GM21576 (cell line): Measurements from ENCODE around the gene EEPD1.

Experiments used
- ATAC-seq: cut with Tn5 transposase; IDR thresholded peaks from one replicate; pipeline ENCODE4 v1.9.1; 2021; ENCODE audit warnings: mild to moderate bottlenecking, moderate library complexity; ENCODE audit not compliant: unreplicated experiment

The EEPD1 gene

DNA sequence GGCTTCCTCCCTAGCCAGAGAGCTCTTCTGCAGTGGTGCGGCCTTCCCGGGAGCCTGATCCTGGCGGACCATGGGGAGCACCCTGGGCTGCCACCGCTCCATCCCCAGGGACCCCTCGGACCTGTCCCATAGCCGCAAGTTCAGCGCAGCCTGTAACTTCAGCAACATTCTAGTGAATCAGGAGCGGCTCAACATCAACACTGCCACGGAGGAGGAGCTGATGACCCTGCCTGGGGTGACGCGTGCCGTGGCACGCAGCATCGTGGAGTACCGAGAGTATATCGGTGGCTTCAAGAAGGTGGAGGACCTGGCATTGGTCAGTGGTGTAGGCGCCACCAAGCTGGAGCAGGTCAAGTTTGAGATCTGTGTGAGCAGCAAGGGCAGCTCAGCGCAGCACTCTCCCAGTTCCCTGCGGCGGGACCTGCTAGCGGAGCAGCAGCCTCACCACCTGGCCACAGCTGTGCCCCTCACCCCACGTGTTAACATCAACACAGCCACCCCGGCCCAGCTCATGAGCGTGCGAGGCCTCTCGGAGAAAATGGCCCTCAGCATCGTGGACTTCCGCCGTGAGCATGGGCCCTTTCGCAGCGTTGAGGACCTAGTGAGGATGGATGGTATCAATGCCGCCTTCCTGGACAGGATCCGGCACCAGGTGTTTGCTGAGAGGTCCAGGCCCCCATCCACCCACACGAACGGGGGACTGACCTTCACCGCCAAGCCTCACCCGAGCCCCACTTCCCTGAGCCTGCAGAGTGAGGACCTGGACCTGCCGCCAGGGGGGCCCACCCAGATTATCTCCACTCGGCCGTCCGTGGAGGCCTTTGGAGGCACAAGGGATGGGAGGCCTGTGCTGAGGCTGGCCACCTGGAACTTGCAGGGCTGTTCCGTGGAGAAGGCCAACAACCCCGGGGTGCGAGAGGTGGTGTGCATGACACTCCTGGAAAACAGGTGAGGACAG is 1.5 kb downstream of the EEPD1 start:
- no peak for ATAC-seq

DNA sequence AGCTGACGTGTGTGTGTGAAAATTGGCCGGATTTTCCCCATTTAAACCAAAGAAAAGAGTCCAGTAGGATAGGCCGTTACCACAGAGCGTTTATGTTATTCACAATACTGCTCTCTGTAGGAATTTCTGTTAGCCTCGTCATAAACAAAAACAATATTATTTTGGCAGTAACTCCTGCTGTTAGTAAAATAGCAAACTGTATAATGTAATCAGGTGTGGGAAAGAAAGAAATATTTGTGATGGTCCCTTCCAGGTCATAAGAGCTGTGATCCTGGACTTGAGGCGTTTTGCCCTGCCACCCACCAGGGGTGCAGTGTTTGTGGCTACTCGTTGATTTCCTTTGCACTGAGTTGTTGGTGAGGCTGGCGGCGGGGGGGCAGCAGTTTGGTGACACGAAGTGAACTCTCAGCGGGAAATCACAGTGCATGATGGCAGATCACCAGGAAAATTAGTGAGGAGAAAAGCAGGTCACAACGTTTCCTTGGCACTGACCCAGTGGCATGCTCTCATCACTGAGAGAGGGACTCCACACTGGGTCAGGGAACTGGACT is 2.8 kb downstream of the EEPD1 start:
- ATAC-seq: no peak

DNA sequence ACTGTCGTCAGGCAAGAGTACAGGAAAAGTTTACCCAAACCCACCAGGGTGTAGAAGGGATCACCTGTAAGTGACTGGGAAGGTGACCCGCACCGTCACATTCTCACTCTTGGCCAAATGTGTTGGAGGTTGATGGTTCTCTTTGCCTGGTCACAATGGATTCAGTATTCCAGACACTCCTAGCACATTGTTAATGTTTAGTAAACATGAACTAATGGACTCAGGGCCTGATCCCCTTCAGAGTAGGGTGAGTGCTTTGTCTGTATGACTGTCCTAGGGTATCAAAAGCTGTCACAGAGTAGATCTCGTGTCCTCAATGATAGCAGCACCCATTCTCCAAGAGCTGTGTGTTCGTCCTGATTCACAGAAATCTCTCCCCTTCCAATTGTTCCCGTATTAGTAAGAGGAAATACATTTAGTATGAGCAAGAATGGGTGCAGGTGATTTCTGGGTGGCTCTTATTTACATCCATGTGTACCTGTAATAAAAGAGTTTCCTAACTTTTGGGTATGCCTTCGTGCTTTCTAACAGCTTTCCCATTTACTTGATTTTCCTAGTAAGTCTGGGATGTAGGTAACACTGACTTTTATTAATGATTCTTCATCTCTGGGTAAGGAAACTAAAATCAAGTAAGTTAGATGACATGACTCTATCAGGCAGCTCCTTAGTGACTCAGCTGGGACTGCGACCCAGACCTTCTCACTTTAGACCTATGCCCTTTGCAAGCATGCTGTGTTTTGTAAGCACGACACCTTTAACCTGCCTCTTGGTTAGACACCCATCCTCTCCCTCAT is 4.7 kb downstream of the EEPD1 start:
- no peak for ATAC-seq

DNA sequence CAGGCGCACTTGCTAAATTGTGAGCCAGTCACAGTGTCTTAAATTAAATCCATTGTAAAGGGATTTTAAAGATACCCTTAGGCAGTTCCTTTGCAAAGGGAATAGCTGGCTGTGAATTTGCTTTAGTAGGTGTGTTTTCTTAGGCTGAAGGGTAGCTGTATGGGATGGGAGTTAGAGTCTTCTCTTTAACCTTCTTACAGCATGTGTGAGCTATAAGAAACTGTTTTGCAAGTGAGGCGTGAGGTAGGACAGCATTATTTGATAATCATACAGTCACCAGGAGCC is 5.2 kb downstream of the EEPD1 start:
- no peak for ATAC-seq

DNA sequence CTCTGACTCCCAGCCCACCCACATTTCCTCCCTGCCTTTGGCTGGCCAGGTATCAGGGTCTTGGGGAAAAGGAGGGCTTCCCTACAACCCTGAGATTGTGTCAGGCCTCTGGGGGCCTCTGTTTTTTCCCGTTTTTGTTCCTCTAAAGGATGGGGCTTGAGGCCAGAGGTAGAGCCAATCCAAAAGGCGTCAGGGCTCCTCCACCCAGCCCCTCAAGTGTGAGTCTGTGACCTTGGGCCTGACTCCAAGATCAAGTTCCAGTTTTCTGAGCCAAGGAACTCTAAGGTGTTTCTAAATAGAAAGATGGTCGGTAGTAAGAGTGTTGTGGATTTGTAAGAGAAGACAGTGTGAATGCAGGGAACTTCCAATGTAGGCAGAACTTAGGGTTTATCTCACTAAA is 6.6 kb downstream of the EEPD1 start:
- ATAC-seq: no peak

DNA sequence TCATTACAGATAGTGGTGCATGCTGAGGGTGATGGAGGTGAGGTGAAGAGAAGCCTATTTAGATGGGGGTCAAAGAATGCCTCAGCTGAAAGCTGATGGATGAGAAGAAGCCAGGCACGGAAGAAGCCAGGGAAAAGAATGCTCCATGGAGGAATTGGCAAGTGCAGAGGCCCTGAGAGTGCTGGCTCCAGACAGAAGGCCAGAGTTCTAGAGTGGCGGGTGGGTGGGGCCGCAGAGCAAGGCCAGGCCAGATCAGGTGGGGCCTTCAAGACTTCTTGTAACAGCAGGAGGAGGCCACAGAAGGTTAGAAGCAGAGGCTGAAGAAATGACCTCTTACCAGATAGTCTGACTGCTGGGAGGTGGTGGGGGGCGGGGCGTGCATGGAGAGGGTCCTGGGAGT is 7.3 kb downstream of the EEPD1 start:
- ATAC-seq: no peak

DNA sequence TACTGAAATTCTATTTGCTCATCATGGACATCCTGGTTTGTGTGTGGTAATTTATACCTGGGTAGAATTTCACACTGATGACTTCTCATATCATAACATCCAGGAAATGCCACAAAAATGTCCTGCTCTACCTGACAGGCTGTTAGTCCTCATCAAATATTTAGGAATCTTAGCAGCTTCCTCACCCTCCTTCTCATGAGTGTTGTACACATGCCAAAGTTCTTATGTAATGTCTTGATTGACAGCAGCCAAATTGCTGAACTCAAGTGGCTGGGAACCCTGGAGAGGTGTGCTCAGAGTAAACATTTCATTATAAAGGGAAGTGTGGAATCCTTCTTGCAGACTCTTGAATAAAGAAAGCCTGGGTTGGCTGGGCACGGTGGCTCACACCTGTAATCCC is 8.9 kb downstream of the EEPD1 start:
- no peak for ATAC-seq

DNA sequence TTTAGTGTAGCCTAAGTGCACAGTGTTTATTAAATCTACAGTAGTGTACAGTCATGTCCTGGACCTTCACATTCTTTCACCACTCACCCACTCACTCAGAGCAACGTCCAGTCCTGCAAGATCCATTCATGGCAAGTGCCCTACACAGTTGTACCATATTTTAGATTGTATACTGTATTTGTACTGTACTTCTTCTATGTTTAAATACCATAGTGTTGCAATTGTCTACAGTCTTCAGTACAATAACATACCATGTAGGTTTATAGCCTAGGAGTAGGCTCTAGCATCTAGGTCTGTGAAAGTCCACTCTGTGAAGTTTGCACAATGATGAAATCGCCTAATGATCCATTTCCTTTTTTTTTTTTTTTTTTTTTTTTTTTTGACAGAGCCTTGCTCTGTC is 12.0 kb downstream of the EEPD1 start:
- ATAC-seq: no peak

DNA sequence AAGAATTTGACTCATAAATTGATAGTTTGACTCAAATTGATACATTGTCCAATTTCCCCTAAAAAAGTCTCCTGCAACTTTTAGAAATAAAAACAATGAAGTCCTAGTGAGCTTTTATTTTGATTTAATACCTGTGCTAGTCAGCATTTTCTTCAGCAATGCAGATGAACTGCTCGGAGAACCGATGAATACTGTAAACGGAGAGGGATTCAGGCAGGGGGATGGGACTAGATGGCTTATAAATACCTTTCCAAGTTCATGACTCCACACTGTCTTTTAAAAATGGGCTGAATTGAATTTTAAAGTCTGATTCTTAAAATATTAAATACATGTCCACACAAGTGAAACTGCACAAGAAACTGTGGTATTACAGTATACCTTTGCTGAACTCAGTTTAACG is 12.7 kb downstream of the EEPD1 start:
- no peak for ATAC-seq

DNA sequence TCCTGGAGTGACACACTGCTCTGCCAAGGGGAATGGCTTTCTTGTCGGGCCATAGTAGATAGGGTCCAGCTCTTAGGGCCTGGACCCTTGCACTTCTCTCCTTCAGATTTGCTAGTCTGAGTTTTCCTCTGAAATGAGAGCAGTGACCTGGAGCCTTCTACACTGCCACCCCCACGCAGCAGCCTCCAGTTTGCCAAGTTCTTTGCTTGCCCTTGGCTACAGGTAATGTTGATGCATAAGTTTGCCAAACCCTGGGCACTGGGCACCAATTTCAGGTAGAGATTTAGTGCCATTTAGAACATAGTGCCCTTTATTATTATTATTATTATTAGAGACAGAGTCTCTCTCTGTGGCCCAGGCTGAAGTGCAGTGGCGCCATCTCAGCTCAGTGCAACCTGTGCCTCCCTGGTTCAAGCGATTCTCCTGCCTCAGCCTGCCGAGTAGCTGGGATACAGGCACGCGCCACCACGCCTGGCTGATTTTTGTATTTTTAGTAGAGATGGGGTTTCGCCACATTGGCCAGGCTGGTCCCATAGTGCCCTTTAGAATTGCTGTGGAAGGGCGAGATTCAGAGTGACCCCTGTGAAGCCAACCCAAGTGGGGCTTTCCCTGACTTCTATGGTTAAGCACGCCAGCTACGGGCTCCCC is 14.5 kb downstream of the EEPD1 start:
- ATAC-seq: no peak

DNA sequence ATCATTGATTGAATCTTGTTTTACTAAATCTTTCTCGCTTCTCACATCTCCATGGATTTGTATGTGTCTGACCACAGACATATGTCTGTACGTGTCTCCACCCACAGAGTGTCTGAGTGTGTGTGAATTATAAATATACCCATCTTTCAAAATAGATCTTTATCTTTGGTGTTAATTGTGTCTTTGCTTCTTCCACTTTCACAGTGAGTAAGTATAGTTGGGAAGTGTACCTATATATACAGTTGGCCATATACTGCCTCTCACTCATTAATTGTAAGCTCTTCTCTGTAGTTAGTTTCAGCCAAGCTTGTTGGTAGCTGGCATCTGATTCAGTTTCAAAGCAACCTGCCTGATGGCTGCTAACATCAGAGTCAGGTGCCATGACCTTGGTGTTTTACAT is 18.4 kb downstream of the EEPD1 start:
- ATAC-seq: no peak

DNA sequence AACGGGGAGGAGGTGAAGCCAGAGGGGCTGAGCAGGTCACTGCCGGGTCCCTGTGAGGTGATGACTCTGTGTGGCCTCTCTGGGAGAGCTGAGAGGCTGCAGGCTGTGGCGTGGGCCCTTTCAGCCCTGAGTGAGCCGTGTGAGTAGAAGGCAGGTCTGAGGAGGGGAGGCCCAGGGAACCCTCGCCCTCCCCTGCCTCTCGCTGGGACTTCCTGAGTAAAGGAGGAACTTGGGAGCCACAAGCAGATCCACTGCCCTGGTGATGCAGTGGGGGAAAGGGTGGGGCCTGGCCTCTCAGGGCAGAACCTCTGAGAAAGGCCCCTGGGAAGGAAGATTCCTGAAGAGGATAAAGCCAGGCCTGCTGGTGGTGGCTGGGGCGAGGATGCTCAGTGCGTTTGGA is 22.8 kb downstream of the EEPD1 start:
- no peak for ATAC-seq

DNA sequence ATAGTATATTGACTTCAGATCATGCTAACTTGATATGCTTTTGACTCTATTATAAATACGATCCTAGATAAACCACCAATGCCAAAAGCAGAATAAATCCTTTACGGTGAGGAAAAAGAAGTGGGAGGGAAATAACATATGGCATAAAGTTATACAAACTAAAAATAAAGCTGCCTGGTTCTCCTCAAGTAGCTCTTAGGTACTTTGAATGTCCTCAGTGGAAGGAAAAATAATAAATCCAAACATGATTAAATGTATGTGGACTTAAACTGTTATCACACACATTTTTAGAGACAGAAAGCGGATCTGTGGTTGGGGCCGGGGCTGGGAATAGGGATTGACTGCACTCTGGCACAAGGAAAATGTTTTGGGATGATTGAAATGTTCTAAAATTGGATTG is 23.6 kb downstream of the EEPD1 start:
- no peak for ATAC-seq

DNA sequence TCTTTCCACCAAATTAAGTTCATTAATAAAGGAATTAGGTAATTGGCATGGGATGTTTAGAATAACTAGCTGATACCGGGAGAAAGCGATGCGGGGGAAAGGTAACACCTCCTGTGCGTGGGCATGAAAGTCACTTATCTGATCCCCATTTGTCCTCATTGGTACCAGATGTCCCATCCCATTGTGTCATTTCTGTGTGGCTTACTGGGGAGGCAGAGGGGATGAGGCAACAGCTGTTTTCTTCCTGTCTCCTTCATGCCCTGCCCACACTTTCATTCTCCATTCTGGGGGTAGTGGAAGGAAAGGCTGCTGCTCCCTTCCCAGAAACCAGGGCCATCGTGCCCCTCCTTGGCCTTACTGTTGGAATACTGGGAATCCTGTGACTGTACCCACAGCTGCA is 27.1 kb downstream of the EEPD1 start:
- ATAC-seq: no peak

DNA sequence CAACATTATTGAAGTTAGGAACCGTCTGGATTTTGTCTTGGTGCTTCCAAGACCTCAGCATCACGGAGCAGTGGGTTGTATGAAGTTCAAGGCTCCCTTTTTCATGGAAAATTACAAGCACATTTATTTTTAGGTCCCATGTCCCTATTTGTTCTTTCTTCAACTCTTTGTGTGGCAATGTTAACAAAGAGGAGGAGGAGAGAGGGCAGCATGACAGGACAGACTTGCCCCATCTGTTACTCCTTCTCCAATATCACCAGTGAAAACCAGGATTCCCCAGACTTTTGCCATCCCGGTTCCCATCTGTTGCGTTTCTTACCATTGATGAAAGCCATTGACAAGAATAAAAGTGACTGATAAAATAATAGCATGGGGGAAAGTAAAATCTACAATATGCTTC is 28.6 kb downstream of the EEPD1 start:
- ATAC-seq: no peak

DNA sequence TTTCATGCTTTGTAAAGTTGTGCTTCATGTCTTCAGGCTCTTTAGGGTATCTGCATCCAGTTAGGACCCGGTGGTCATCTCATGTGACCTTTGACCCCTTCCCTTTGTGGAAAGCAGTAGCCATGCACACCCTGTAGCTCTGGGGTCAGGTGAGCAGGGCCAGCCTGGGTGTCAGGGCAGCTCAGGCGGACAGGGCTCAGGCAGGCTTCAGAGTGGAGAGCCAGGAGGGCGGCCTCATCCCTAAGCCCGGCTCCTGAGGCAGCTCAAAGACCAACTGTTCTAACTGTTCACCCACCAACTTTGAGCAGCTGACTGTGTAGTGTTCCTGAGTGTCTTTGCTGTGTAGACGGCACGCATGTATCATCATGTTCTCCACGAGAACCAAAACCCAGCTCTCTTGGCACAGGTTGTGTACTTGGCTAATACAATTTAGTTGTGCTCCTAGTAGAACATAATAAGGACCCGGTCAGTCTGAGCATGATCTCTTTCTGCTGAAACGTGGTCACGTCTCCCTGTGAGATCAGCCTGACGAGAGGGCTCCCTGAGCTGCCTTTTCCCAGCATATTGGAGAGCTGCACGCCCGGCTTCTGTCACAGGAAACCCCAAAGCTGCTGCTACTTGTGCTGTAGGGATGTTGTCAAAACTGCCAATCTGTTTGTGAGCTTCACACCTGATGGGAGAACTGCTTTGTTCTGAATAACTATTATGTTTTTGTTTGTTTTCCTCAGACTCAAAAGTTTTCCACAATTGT is 30.0 kb downstream of the EEPD1 start:
- ATAC-seq: no peak

DNA sequence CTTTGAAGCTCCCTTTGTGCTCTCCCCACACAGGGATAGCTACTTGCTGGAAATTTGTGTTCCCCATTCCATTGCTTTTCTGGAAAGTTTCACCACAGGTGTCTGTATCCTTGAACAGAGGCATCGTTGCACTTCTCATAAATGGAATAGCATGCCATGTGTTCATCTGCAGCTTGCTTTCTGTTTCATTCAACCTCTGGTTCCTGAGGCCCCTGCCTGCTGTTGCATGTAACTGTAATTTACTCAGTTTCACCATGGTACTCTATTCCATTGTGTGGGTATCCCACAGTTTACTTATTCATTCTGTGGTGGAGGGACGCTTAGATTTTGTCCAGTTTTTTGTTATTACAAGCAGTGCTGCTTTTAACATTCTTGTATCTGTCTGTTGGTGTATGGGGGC is 32.0 kb downstream of the EEPD1 start:
- ATAC-seq: no peak

DNA sequence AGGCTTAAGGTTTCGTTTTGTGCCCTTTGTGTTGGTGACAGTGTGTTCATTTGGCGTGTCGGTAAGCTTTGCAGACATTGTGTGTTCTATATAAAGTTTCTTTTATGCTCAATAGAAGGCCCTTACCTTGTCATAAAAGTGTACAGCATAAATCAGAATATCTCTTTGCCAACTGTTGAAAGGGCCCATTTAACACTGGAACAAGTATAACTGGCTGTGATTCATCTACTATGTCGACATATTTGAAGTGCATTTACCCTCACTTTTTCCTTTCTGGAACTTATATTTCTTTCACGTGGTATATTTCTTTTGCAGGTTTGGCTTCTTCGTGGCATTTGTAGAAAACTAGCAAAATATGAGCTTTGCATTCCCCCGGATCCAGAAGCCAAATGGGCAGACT is 32.7 kb downstream of the EEPD1 start:
- ATAC-seq: no peak

DNA sequence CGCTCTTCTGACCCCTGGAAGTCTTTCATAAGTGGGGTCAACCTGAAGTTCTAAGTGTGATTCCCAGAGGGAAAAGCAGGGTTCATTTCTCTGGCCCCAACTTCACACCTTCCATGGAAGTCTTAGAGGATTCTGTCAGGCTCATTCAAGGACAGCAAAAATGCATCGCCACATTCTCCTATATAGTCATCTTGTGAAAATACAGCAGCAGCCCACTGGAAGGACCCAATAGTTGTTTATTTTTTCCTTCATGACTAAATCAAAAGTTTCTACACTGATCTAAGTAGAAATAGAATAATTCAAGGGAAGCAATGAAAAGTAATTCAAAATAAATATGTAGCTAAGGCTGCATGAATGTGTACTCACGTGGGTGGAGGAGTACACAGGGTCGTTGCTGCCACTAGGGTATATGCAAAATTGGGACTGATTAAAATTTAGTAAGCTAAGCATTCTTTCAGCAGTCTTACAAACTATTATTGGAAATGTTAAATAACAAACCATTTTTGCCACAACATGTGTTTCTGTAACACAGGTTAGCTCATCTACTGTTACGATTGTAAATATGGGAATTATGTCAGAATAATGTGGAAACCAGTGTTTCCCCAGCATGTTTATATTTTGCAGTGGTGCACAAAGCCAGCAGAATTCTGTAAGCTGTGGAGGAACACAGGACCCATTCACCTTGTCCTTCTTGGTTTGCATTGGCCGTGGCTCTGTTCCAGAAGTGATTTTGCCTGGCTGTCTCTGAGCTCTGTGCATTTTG is 33.5 kb downstream of the EEPD1 start:
- ATAC-seq: no peak

DNA sequence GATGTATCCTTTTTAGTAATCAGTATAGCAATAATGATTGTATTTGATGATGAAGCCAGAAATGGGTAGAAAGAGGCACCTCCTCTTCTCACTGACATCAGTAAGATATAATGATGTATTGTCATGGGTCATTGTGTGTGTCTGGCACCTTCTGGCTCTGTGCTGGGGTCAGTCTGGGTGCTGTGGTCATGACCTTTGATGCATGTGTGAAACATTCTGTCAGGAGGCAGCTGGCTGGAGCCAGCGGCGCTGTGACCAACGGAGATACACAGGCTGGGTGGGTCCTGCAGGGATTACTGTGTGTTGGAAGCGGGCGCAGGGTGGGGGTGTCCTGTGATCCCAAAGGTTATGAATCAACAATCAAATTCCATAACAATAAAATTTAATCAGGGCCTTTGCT is 35.2 kb downstream of the EEPD1 start:
- no peak for ATAC-seq
